WERI-Rb-1 (cell line): ENCODE results near the gene DLEC1.

Experiments
- DNase-seq: peaks from one replicate; pipeline ENCODE4 v3.0.0-alpha.2; 2020
- H3K27ac ChIP-seq: fragments of 250-450 bp; sonication (Bioruptor Pico); 2 replicates; pipeline ENCODE4 v1.5.1; 2020; ENCODE audit warnings: mild to moderate bottlenecking, moderate library complexity
- H3K27me3 ChIP-seq: fragments of 250-450 bp; sonication (Bioruptor Pico); 2 replicates; pipeline ENCODE4 v1.5.1; 2021; ENCODE audit warnings: mild to moderate bottlenecking, low read depth, moderate library complexity; ENCODE audit not compliant: insufficient read depth, severe bottlenecking
- H3K36me3 ChIP-seq: fragments of 250-450 bp; sonication (Bioruptor Pico); 2 replicates; pipeline ENCODE4 v1.5.1; 2020; ENCODE audit warnings: mild to moderate bottlenecking, moderate library complexity
- H3K4me3 ChIP-seq: 2 replicates; pipeline ENCODE4 v1.5.1; 2011; ENCODE audit warnings: low read depth, mild to moderate bottlenecking, control low read depth, low read length
- H3K9me3 ChIP-seq: fragments of 250-450 bp; sonication (Bioruptor Pico); 2 replicates; pipeline ENCODE4 v1.5.1; 2021; ENCODE audit warnings: mild to moderate bottlenecking, moderate library complexity; ENCODE audit not compliant: severe bottlenecking
- CTCF ChIP-seq: IDR thresholded peaks from 2 replicates; pipeline ENCODE4 v1.5.1; 2011; ENCODE audit warnings: low read depth, mild to moderate bottlenecking, control low read depth, inconsistent platforms, low read length

The DLEC1 gene

GRCh38 chr3:38017445-38018295, 21.3 kb upstream of the DLEC1 start:
- H3K27ac ChIP-seq: no peak overlapping the region
- DNase-seq: no peak
- H3K9me3 ChIP-seq: peaks cover 6% of the 10 kb centered on the region
- no peak for TF ChIP-seq CTCF
- H3K4me3 ChIP-seq: no peak overlapping the region
- H3K27me3 ChIP-seq: no peaks in the 10 kb centered on the region
- no peaks in the 10 kb centered on the region for H3K36me3 ChIP-seq

GRCh38 chr3:38018296-38019266, 20.4 kb upstream of the DLEC1 start:
- 0 out of 2 replicates have a peak, but pooled peaks have one; percentile 15 for TF ChIP-seq CTCF
- Histone ChIP-seq H3K36me3 (no peaks in the 10 kb centered on the region), H3K9me3 (peaks cover 6% of the 10 kb centered on the region), H3K4me3 (no peak overlapping the region), H3K27ac (no peak overlapping the region), H3K27me3 (no peaks in the 10 kb centered on the region)
- DNase-seq: no peak

- Histone ChIP-seq H3K4me3 (no peak overlapping the region), H3K27ac (no peak overlapping the region), H3K9me3 (peaks cover 6% of the 10 kb centered on the region), H3K36me3 (no peaks in the 10 kb centered on the region), H3K27me3 (no peaks in the 10 kb centered on the region)
- DNase-seq: no peak
- no peak for TF ChIP-seq CTCF
Observed at GRCh38 chr3:38019658-38020341, 19.2 kb upstream of the DLEC1 start.

- Histone ChIP-seq H3K9me3 (peaks cover 6% of the 10 kb centered on the region), H3K27ac (no peak overlapping the region), H3K27me3 (no peaks in the 10 kb centered on the region), H3K4me3 (no peak overlapping the region), H3K36me3 (no peaks in the 10 kb centered on the region)
- no peak for TF ChIP-seq CTCF
- no peak for DNase-seq
Observed at GRCh38 chr3:38020342-38020726, 18.7 kb upstream of the DLEC1 start.

- no peaks in the 10 kb centered on the region for H3K27me3 ChIP-seq
- no peak overlapping the region for H3K4me3 ChIP-seq
- H3K27ac ChIP-seq: peak overlapping the region; percentile 36; the same call in 1 of the 2 replicates
- DNase-seq: no peak
- no peak for TF ChIP-seq CTCF
- H3K9me3 ChIP-seq: peaks cover under 1% of the 10 kb centered on the region
- no peaks in the 10 kb centered on the region for H3K36me3 ChIP-seq
Observed at GRCh38 chr3:38021196-38021595, 17.8 kb upstream of the DLEC1 start.
